NCI-H510A (cell line): ENCODE data around the gene HMMR.
A peak's percentile ranks its signal among the peaks of the same experiment; 100 is the strongest.
"Not testable (repeated sequence)": the region's sequence is repeated elsewhere in the genome, so short reads cannot be mapped to it uniquely, and the experiment has no call there.

Experiments
- DNase-seq: peaks from one replicate; lab custom pipeline; 2025; lab: John Stamatoyannopoulos, UW

HMMR gene, protein sequence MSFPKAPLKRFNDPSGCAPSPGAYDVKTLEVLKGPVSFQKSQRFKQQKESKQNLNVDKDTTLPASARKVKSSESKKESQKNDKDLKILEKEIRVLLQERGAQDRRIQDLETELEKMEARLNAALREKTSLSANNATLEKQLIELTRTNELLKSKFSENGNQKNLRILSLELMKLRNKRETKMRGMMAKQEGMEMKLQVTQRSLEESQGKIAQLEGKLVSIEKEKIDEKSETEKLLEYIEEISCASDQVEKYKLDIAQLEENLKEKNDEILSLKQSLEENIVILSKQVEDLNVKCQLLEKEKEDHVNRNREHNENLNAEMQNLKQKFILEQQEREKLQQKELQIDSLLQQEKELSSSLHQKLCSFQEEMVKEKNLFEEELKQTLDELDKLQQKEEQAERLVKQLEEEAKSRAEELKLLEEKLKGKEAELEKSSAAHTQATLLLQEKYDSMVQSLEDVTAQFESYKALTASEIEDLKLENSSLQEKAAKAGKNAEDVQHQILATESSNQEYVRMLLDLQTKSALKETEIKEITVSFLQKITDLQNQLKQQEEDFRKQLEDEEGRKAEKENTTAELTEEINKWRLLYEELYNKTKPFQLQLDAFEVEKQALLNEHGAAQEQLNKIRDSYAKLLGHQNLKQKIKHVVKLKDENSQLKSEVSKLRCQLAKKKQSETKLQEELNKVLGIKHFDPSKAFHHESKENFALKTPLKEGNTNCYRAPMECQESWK

DNA sequence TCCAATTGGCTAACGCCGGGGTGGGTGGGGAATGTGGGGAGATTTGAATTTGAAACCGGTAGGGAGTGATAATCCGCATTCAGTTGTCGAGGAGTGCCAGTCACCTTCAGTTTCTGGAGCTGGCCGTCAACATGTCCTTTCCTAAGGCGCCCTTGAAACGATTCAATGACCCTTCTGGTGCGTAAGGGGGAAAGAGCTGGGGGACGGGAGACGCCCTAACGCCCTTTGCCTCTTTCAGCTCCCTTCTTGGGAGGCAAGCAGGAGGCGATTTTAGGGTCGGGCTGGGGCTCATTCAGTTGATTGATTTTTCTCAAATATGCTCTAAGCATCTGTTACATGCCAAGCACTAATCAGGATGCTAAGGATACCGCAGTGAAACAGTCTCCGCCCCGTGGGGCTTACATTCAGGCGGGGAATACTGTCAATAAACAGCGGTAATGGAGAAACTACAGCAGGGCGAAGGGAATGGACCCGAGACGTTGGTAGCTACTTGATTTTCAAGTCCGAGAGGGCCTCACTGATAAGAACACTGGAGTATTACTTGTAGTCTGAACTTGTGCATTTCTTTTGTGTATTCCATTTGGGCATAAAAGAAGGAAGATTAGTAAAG is at the start of gene HMMR:
HMMR (plus strand) TSS at position 71 of the 610 bp plus-strand sequence; CDS start at position 132, 61 bp downstream.
- no peak for DNase-seq

DNA sequence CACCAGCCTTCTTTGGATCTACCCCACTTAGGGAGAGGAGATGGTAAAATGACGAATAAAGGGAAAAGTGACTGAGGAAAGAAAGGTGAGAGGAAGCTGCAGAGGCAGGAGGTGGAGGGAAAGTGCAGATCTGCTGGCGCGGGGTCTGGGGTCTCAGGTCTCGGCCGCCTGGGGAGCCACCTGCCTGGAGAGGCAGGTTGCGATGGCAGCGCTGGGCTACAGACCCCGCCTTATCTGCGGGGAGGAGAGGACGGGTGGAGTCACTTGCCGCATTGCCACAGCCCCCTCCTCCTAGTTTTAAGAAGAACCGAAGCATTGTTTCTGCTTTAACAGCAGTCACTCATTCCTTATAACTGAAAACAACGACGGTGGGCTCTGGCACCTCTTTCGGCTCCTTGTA is 44.8 kb upstream of the HMMR start:
- not testable (repeated sequence) for DNase-seq

DNA sequence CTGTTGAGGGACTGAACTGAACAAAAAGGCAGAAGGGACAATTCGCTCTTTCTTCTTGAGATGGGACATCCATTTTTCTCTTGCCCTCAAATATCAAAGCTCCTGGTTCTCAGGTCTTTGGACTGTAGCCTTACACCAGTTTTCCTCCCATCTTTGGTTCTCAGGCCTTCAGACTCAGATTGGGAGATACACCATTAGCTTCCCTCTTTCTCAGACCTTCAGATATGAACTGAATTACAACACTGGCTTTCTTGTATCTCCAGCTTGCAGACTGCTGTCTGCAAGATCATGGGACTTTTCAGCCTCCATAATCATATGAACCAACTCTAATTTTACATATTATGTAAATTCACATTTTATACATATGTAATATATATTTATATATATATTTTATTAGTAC is 35.6 kb upstream of the HMMR start:
- DNase-seq: no peak

DNA sequence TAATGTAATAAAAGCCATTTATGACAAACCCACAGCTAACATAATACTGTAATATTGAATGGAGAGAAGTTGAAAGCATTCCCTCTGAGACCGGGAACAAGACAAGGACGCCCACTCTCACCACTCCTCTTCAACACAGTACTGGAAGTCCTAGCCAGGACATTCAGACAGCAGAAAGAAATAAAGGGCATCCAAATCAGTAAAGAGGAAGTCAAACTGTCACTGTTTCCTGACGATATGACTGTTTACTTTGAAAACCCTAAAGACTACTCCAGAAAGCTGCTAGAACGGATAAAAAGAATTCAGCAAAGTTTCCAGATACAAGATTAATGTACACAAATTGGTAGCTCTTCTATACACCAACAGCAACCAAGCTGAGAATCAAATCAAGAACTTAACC is 34.3 kb upstream of the HMMR start:
- DNase-seq: not testable (repeated sequence)

DNA sequence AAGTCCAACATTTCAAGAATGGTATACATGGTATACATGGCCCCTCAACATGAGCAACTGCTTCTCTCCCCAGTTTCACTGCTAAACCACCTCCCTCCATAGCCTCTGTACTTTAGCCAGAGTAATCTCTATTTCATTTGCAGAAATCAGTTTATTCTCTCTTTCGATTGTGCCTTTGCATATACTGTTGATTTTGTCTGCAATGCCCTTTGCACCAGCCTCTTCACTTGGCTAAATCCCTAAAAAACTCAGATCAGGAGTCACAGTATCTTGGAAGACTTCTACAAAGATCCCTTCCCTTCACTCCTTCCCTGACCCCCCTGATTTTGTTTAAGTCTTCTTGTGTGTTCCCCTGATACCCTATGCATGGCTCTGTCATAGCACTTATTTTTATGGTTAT is 27.9 kb upstream of the HMMR start:
- DNase-seq: no peak

DNA sequence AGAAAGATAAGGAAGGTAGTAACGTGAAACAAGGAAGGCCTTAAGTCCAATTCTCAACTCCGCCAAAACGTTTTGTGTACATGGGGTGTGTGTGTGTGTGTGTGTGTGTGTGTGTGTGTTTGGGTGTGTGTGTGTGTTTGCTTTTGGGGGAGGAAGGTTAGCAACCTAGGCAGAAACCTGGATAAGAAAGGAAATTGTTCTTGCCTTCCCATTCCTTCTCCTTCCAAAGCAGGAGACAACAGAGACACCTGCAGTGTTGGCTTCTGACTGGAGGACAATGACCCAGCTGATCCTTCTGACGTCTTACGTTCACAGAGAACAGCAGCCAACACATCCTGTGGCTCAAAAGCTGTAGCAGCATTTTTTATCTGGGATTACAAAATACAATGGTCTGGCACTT is 27.2 kb upstream of the HMMR start:
- DNase-seq: no peak

DNA sequence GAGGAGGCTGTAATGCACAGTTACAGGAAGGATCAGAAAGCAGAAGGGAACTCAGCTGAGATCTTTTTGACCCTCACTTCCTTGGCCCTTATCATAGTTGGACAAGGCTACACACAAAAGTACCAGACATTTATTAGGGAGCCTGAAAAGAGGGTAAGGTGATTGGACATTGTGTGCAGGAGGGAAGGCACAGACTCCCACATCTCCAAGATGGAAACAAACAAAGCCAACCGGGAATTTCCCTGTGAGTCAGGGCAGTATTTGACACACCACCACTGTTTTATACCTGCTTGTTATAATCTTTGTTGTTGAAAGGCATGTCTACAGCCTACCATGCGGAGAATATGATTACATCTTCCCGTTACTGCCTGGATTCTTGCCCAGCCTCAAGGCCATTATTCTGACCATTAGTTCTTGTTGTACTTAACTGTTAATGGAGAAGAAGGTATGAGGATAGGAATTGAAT is 26.0 kb upstream of the HMMR start:
- no peak for DNase-seq

DNA sequence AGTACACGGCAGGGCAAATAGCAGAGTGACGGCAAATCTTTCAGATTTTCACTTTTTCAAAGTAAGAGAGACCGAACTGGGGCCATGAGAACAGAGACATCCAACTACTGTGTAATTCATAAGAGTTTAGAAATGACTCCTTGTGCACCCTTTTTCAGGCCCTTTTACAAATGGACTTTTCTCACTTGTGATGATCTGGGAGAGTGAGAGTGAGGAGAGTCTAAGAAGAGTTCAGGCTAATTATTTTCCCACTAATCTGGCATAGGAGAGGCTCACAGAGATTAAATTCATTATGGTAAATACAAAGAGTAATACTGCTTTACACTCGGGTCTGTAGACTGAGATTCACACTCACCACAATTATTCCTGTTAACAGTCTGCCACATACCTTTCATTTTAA is 23.9 kb upstream of the HMMR start:
- DNase-seq: no peak

DNA sequence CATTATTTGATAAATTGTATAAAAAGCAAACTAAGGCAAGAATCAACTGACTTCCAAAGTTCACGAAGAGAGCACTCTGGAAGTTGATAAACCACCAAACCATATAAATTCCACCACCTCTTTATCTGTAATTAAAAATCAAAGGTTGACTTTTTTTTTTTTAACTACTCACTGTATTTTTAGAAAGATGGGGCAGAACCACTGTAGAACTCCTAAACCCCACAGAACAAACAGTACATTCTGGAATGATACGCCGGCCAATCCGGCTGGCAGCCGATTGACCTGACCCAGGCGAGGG is 23.5 kb upstream of the HMMR start:
- no peak for DNase-seq

DNA sequence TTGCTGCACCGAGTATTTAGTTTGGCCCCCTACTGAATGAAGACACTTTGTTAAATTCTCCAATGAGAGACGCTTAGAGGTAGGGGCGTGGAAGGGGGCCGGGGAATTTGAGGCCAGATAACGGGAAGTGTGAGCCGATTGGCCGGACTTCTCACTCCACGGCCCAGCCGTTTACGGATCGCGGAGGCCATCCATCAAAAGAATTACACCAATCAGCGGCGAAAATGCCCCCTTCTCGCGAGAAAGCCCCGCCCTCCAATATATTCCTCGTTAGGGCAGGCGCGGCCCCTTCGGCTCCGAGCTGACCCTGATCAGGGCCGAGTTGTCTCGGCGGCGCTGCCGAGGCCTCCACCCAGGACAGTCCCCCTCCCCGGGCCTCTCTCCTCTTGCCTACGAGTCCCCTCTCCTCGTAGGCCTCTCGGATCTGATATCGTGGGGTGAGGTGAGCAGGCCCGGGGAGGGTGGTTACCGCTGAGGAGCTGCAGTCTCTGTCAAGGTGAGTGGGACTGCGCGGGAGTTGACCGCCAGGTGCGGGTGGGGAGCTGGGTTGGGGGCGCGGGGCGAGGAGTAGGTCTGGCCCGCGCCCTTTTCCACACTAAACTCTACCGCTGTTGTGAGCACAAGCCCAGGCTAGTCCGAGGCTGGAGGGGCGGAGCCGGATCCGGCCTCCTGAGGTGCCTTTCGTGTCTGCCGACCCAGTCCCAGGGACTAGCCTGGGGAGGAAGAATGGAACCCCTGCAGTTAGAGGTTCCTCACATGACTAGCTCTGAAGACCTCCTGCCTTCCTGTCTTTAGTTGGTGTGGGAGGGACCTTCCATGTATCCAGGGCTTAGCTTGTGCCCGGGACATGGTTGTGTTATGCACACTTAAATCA is 22.9 kb upstream of the HMMR start, which contains the start of gene CCNG1:
CCNG1 (plus strand) TSS at position 287 of the 874 bp plus-strand sequence. CDS start 1,662 bp downstream, outside the sequence.
- DNase-seq: peak; percentile 84

DNA sequence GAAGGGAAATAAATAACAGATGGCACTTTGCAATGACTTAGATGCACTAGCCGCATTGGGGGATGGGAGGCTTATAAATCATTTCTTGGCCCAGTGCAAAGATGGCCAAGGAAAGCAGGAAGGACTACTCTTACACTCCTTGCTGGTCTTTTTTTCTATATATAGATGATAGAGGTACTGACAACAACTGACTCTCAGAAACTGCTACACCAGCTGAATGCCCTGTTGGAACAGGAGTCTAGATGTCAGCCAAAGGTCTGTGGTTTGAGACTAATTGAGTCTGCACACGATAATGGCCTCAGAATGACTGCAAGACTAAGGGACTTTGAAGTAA is 21.4 kb upstream of the HMMR start:
- DNase-seq: no peak

DNA sequence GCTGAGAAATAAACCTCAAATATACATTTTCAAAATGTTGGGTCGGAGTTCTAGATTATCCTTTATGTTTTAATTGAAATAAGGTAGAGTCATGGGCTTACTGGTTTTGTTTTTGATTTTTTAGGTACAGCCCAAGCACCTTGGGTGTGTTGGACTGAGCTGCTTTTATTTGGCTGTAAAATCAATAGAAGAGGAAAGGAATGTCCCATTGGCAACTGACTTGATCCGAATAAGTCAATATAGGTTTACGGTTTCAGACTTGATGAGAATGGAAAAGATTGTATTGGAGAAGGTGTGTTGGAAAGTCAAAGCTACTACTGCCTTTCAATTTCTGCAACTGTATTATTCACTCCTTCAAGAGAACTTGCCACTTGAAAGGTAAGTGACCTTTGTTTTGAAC is 19.5 kb upstream of the HMMR start:
- no peak for DNase-seq

DNA sequence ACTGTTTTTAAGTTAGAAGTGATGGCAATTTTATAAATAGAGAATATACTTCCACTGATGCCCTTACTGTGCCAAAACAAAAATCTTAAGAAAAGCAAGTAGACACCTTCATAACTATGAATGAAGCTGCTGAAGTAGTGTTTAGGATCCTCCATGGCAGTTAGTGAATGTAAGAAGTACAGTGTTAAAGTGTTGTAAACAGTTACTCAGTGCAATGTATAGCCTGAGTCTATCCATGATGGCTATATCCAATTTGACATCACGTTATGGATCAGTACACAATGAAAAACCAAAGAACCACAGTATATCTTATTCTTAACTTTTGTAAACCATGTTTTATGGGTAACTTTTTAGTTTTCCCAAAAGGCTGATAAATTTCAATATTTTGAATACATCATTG is 15.9 kb upstream of the HMMR start:
- no peak for DNase-seq

DNA sequence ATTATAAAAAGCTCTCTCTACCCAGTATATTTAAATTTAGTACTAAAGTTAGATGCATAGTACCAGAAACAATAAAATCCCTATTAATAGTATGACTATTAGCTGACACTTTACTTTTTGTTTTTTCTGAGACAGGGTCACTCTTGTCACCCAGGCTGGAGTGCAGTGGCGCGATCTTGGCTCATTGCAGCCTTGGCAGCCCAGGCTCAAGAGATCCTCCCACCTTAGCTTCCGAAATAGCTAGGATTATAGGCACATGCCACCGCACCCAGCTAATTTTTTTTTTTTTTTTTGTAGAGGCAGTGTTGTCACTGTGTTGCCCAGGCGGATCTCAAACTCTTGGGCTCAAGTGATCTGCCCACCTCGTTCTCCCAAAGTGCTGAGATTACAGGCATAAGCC is 15.1 kb upstream of the HMMR start:
- no peak for DNase-seq

DNA sequence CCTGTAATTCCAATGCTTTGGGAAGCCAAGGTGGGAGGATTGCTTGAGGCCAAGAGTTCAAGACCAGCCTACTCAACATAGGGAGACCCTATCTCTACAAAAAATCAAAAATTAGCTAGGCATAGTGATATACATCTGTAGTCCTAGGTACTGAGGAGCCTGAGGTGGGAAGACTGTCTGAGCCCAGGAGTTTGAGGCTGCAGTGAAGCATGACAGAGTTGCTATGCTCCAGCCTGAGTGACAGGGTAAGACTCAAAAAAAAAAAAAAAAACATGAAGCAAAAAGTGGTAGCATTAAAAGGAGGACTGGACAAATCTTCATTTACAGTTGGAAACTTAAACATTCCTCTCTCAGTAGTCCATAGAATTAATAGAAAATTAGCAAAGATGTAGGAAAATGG is 13.2 kb upstream of the HMMR start:
- DNase-seq: no peak

DNA sequence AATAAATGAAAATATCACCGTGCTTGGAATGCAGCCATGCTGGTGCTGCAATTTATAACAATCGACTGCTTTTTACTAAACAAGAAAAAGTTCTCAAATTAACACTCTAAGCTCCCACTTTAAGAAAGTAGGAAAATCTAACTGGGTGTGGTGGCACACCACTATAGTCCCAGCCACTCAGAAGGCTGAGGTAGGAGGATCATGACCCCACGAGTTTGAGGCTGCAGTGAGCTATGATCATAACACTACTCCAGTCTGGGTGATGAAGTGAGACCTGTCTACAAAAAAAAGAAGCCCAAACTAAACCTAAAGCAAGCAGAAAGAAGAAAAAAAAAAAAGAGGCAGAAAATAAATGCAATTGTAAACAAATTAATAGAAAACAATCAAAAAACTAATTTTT is 12.6 kb upstream of the HMMR start:
- DNase-seq: no peak

DNA sequence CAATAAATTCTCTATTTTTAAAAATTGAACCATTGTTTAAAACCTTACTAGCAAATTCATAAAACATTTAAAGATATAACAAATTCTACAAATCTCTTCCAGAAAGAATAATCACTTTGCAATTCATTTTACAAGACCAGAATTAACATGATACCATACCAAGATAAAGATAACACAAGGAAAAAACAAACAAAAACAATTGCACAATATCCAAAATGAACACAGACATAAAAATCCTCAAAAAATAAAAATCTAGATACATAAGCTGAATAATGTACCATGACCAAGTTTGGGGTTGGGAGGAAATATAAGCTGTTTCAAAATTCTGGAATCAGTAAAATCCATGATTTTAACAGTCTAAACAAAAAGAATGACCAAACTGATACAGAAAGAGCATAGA is 11.9 kb upstream of the HMMR start:
- no peak for DNase-seq

DNA sequence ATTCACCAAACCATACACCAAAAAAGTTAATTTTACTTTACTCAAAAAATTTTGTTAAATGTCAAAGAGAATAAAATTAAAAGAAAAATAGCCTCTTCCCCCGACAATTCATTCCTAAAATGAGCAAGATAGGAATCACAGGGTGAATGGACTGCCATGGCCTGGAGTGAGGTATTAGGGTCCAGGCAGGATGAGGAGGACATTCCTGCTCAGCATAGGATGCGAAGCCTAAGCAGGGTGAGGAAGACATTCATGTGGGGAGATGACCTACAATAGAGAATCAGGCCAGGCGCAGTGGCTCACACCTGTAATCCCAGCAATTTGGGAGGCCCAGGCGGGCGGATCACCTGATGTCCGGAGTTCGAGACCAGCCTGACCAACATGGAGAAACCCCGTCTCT is 8.9 kb upstream of the HMMR start:
- DNase-seq: no peak

DNA sequence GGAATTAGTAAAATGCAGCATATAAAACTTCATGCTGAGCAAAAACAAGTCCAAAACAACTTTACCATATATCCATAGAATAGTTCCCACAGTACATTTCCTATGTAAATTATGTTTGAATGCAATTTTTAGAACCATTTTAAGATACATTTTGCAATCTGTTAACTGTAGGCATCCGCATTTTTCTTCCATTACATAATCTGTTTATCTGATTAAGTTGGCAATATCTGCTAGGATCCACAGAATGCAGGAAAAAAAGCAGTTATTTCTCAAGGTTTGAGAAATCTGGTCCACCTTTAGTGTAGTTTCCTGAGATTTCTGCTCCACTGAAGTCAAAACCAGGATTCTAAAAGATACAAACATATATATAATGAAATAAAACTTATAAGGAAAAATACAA is 6.7 kb upstream of the HMMR start:
- DNase-seq: no peak

DNA sequence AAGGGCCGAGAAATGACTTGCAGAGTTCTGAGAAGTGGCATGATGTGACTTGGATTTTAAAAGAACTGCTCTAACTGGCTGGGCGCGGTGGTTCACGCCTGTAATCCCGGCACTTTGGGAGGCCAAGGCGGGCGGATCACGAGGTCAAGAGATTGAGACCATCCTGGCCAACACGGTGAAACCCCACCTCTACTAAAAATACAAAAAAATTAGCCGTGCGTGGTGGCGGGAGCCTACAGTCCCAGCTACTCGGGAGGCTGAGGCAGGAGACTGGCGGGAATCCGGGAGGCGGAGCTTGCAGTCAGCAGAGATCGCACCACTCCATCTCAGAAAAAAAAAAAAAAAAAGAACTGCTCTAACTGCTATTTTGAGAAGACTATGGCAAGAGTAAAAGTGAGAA is 5.0 kb upstream of the HMMR start:
- not testable (repeated sequence) for DNase-seq

DNA sequence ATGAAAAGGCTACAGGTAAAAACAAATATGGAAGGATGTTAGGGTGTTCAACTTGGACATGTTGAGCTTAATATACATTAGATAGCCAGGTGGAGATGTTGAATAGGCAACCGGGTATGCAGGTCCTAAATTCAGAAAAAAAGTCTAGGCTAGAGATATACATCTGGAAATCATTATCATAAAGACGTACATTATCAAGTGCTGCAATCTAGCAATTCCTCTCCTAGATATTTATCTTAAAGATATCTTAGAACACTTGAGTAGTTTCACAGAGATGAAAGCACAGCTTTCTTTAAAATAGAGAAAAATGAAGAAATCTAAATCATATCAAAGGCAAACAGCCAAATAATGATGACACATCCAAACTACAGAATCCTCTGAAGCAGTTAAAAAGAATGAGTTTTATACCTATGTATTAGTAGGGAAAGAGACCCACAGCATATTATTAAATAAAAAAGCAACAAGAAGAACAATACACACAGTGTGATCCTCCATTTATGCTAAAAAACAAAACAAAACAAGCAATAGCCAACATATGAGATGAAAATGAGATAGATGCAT is 4.3 kb upstream of the HMMR start:
- DNase-seq: no peak

DNA sequence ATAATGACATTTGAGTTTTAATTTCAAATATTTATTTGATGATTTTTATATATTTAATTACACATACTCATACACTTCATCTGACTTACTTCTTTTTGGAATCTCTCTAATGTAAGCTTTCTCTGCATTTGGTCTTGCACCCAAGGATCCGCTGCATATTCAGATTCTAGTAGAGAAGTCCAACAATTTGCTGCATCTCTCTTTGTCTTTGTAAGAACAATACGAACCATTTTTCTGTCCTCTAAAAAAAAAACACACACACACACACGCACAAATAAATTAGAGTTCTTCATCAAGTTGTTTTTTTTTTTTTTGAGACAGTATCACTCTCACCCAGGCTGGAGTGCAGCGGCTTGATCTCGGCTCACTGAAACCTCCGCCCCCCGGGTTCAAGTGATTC is 3.6 kb upstream of the HMMR start:
- DNase-seq: no peak
